Right lobe of liver (tissue), 6 donors: ENCODE data around the gene KASH5. TPM values are rescaled to one million over a fixed set of nuclear protein-coding genes. Genes with fewer than 3 reads are reported as not detected.

Experiments used
- ATAC-seq, 4 donors: fragments of 200-7000 bp; cut with Tn5 transposase; one replicate each; pipeline ENCODE4 v1.9.1; 2020; ENCODE audit warnings: mild to moderate bottlenecking in 4 of 4, moderate library complexity in 4 of 4
- DNase-seq, 3 donors: peaks; one replicate each; pipeline ENCODE4 v3.0.0-alpha.2; 2020
- H3K27ac ChIP-seq, 3 donors: fragments of 200-600 bp; one replicate each; pipeline ENCODE4 v1.8.0; 2022
- H3K27me3 ChIP-seq, 2 donors: fragments of 200-600 bp; one replicate each; pipeline ENCODE4 v1.8.0; 2022
- H3K36me3 ChIP-seq, 4 donors: fragments of 200-600 bp; sonication (generic) in 1 of 4; one replicate each; pipeline versions ENCODE4 v1.5.1 to v1.8.0; 2017 to 2022; ENCODE audit warnings: control low read depth in 1 of 4
- H3K4me1 ChIP-seq, 4 donors: fragments of 200-600 bp; sonication (generic) in 1 of 4; one replicate each; pipeline versions ENCODE4 v1.5.1 to v1.8.0; 2017 to 2022; ENCODE audit warnings: control low read depth in 1 of 4
- H3K4me3 ChIP-seq, 3 donors: fragments of 200-600 bp; one replicate each; pipeline ENCODE4 v1.8.0; 2022
- H3K9me3 ChIP-seq, 4 donors: fragments of 200-600 bp; sonication (generic) in 1 of 4; one replicate each; pipeline versions ENCODE4 v1.5.1 to v1.8.0; 2017 to 2022; ENCODE audit warnings: control low read depth in 1 of 4
- WGBS: methylation state at CpG from one replicate; pipeline ENCODE4 v1.1.6; 2018; ENCODE audit warnings: low coverage, low lambda C conversion rate; ENCODE audit not compliant: insufficient coverage; ENCODE audit errors: missing lambda C conversion rate; 5-methylcytosine and 5-hydroxymethylcytosine counted together
- intact Hi-C, 2 donors: fragments of 100-400 bp; cut with DNase I; formaldehyde crosslinking; loops; one replicate each; pipeline versions ENCODE4 v1.11.2 to v1.14.1; 2022
- total RNA-seq, 6 experiments: library from RNA; depleted of rRNA in 2 of 6; stranded (reverse); fragments of >200 nt in 2 of 6; fragmentation: NEBNext Ultra II Directional in 3 of 6; extraction: Animal tissue kit (Norgen Biotek cat#: 25700) in 3 of 6; gene quantifications; one replicate each; pipeline versions ENCODE4 v1.1.0 to v1.2.4, GENCODE V29; 2016 to 2023
- TF ChIP-seq, protein P1 (sequence below), 4 donors: fragments of 200-600 bp in 3 of 4; fragments of 450-650 bp in 1 of 4; IDR thresholded peaks; one replicate each; pipeline versions ENCODE4 v1.5.1 to v1.8.0; 2016 to 2022; ENCODE audit warnings: antibody characterized with exemption in 4 of 4, mild to moderate bottlenecking in 2 of 4
- donor health status: DM: no; HTN: yes; CAD: no.
- donor health status: DM: no; HTN: no; CAD: no.
- donor health status: DM: no; HTN: no; CAD: no.
- donor health status: DM: no; HTN: yes; CAD: no.
- donor health status: DM: no; HTN: yes; CAD: no.

KASH5 gene
- total RNA-seq, 6 experiments from 2014 or later, result 0.32 TPM; not detected in 5

DNA sequence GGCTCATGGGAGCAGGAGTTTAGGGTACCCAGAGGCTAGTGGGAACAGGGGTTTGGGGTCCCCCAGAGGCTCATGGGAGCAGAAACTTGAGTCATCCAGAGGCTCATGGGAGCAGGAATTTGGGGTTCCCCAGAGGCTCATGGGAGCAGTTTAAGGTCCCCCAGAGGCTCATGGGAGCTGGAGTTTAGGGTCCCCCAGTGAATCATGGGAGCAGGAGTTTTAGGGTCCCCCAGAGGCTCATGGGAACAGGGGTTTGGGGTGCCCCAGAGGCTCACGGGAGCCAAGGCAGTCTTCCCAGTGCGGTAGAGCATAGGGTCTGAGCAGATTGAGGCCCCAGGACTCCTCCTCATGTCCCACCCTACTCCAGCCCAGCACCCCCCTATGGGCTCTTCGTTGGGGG is 77.3 kb downstream of the KASH5 start:
- peaks cover 0 to 3% (median 0%) of the 10 kb centered on the region in 4 donors for H3K36me3 ChIP-seq
- no peak for DNase-seq

More for the DNA sequence above, 77.3 kb downstream of the KASH5 start:
- no peak overlapping the region for H3K27ac ChIP-seq
- WGBS, result no CpG with 5 or more reads among the region's 3 CpGs
- TF ChIP-seq, protein P1, sequence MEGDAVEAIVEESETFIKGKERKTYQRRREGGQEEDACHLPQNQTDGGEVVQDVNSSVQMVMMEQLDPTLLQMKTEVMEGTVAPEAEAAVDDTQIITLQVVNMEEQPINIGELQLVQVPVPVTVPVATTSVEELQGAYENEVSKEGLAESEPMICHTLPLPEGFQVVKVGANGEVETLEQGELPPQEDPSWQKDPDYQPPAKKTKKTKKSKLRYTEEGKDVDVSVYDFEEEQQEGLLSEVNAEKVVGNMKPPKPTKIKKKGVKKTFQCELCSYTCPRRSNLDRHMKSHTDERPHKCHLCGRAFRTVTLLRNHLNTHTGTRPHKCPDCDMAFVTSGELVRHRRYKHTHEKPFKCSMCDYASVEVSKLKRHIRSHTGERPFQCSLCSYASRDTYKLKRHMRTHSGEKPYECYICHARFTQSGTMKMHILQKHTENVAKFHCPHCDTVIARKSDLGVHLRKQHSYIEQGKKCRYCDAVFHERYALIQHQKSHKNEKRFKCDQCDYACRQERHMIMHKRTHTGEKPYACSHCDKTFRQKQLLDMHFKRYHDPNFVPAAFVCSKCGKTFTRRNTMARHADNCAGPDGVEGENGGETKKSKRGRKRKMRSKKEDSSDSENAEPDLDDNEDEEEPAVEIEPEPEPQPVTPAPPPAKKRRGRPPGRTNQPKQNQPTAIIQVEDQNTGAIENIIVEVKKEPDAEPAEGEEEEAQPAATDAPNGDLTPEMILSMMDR (IDR thresholded peaks at IDR 0.05), result no peak
- no peak for ATAC-seq
- no peaks in the 10 kb centered on the region for H3K9me3 ChIP-seq
- no peak overlapping the region for H3K4me3 ChIP-seq
- intact Hi-C loops, result no loop called here
- H3K4me1 ChIP-seq, result no peaks in the 10 kb centered on the region
- H3K27me3 ChIP-seq, result no peaks in the 10 kb centered on the region

Other genes starting within 250 kb of the KASH5 start
- under 1 TPM in 4 of 6 experiments, not detected in 2; 0.18 to 0.68 (median 0.19) TPM for gene HRC, start 232.9 kb upstream of the KASH5 start, total RNA-seq
- gene TRPM4, start 230.5 kb upstream of the KASH5 start, total RNA-seq, result 10 to 100 TPM in 5 of 6 experiments, 1 to 10 TPM in 1; 9.2 to 31.1 (median 14.3) TPM
- 1 to 10 TPM in 4 of 6 experiments, under 1 TPM in 2; 0.25 to 4.6 (median 2.4) TPM for gene SLC6A16, start 63.1 kb upstream of the KASH5 start, total RNA-seq
- 1 to 10 TPM; 1.1 to 5.0 (median 3.5) TPM for gene CD37, start 52.8 kb upstream of the KASH5 start, total RNA-seq
- gene TEAD2, start 25.8 kb upstream of the KASH5 start, total RNA-seq, result 1 to 10 TPM; 3.3 to 8.9 (median 5.3) TPM
- gene DKKL1, start 24.4 kb upstream of the KASH5 start, total RNA-seq, result not detected
- gene PTH2, start 35.2 kb downstream of the KASH5 start, total RNA-seq, result not detected
- not detected for gene GFY, start 37.1 kb downstream of the KASH5 start, total RNA-seq
- under 1 TPM in 1 of 6 experiments, not detected in 5; 0.13 TPM for gene SLC17A7, start 53.3 kb downstream of the KASH5 start, total RNA-seq
- gene PIH1D1, start 63.6 kb downstream of the KASH5 start, total RNA-seq, result 10 to 100 TPM; 37.4 to 57.7 (median 43.4) TPM
- gene ALDH16A1, start 65.0 kb downstream of the KASH5 start, total RNA-seq, result 10 to 100 TPM; 14.4 to 29.6 (median 19.8) TPM
- 1 to 10 TPM in 5 of 6 experiments, under 1 TPM in 1; 0.80 to 4.4 (median 2.3) TPM for gene FLT3LG, start 86.0 kb downstream of the KASH5 start, total RNA-seq
- gene RPL13A, start 99.4 kb downstream of the KASH5 start, total RNA-seq, result 100 to 1,000 TPM; 675 to 992 (median 801) TPM
- 1,000 to 10,000 TPM in 2 of 6 experiments, 100 to 1,000 TPM in 4; 417 to 1,739 (median 617) TPM for gene RPS11, start 108.2 kb downstream of the KASH5 start, total RNA-seq
- gene FCGRT, start 124.4 kb downstream of the KASH5 start, total RNA-seq, result 100 to 1,000 TPM; 123 to 335 (median 245) TPM
- gene RCN3, start 139.8 kb downstream of the KASH5 start, total RNA-seq, result 10 to 100 TPM in 3 of 6 experiments, 1 to 10 TPM in 3; 5.3 to 18.0 (median 10.9) TPM
- 10 to 100 TPM; 16.2 to 31.9 (median 23.2) TPM for gene NOSIP, start 192.3 kb downstream of the KASH5 start, total RNA-seq
- 1 to 10 TPM; 2.5 to 5.9 (median 3.1) TPM for gene PRRG2, start 193.1 kb downstream of the KASH5 start, total RNA-seq
- 1 to 10 TPM; 4.0 to 8.5 (median 5.5) TPM for gene PRR12, start 202.9 kb downstream of the KASH5 start, total RNA-seq